GM13977 (cell line): ENCODE measurements around the gene COBLL1.

Experiments
- DNase-seq: peaks from one replicate; pipeline ENCODE4 v3.0.0; 2012; ENCODE audit warnings: low spot score
- in situ Hi-C: fragments of 300-500 bp; cut with MboI; formaldehyde crosslinking; loops from one replicate; pipeline ENCODE4 v1.12.0; 2022; ENCODE audit warnings: low sequenced_read_pairs, low pct_unique_long_range_greater_than_20kb, mixed read lengths, inconsistent platforms; ENCODE audit not compliant: unreplicated experiment
- TF ChIP-seq, protein P1 (sequence below): IDR thresholded peaks from 2 replicates; pipeline ENCODE4 v1.5.1; 2012; ENCODE audit warnings: mild to moderate bottlenecking, control low read depth; ENCODE audit not compliant: insufficient read depth; ENCODE audit errors: extremely low read depth, missing control alignments

Gene COBLL1

DNA sequence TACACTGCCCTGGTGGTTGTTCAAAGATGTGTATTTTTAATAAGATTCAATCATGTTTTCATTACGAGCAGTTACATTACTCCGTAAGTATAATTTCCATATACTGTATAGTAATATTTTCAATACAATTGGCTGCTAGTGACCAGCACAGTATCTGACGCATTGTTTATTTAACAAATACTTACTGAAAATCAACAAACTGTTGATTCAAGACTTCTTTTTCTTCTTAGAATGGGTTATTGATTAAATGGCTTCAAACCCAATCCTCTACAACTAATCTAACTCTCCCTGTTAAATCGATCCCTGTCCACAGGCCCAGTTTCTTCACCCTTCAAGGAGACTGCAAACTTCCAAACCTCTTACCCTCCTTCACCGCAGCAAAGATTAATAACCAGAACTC is 18.5 kb downstream of the COBLL1 start:
- in situ Hi-C loops: no loop called here
- TF ChIP-seq, protein P1, sequence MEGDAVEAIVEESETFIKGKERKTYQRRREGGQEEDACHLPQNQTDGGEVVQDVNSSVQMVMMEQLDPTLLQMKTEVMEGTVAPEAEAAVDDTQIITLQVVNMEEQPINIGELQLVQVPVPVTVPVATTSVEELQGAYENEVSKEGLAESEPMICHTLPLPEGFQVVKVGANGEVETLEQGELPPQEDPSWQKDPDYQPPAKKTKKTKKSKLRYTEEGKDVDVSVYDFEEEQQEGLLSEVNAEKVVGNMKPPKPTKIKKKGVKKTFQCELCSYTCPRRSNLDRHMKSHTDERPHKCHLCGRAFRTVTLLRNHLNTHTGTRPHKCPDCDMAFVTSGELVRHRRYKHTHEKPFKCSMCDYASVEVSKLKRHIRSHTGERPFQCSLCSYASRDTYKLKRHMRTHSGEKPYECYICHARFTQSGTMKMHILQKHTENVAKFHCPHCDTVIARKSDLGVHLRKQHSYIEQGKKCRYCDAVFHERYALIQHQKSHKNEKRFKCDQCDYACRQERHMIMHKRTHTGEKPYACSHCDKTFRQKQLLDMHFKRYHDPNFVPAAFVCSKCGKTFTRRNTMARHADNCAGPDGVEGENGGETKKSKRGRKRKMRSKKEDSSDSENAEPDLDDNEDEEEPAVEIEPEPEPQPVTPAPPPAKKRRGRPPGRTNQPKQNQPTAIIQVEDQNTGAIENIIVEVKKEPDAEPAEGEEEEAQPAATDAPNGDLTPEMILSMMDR: no peak
- no peak for DNase-seq

- TF ChIP-seq, protein P1: no peak
- in situ Hi-C loops: no loop called here
Measured at GRCh38 chr2:164821338-164821737, 20.3 kb downstream of the COBLL1 start.

GRCh38 chr2:164818149-164819136 is 23.2 kb downstream of the COBLL1 start:
- in situ Hi-C loops: no loop called here
- TF ChIP-seq, protein P1: no peak
- no peak for DNase-seq

More at GRCh38 chr2:164821338-164821737, 20.3 kb downstream of the COBLL1 start:
- no peak for DNase-seq

- DNase-seq: no peak
- TF ChIP-seq, protein P1: no peak
- in situ Hi-C loops: no loop called here
Measured at GRCh38 chr2:164816900-164817299, 24.7 kb downstream of the COBLL1 start.

DNA sequence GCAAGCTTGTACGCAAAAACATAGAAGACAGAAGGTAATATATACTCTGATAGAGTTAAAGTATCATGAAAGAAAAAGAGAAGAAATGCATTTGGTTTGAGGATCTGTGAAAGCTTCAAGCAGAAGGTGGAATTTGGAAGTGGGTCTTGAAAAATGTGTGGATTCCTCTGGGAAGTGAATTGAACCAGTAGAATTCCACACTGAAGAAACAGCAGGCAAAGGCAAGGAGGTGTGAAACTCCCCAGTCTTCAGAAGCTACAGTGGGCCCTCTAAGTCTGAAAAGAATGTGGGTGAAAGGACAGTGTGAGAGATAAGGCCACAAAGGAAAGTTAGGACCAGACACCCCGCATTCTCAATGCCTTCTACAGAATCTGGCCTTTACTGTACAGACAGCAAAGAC is 25.6 kb downstream of the COBLL1 start:
- DNase-seq: no peak
- in situ Hi-C loops: no loop called here
- TF ChIP-seq, protein P1: no peak

DNA sequence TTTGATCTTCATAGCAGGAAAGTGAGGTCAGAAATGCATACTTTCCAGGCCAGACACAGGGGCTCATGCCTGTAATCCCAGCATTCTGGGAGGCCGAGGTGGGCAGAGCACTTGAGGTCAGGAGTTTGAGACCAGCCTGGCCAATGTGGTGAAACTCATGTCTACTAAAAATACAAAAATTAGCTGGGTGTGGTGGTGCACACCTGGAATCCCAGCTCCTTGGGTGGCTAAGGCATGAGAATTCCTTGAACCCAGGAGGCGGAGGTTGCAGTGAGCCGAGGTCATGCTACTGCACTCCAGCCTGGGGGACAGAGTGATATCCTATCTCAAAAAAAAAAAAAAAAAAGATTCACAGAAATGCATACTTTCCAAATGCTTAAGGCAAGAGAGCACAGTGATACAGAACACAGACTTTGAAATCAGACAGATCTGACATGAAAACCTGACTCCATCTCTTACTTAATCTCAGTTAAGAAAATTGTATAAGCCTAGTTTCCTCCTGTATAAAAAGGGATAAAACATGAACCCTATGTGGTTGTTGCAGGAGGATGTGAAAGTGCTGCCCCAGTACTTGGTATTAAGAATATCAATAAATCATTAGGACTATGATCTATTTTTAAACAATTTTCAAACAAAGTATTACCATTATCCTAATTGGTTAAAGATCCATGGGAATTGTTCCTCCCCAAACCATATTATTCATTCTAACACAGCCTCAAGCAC is 26.4 kb downstream of the COBLL1 start:
- no peak for DNase-seq
- TF ChIP-seq, protein P1: no peak
- in situ Hi-C loops: no loop called here
